H1 (cell line): ENCODE data around the gene TNS4. TPM values are rescaled to one million over a fixed set of nuclear protein-coding genes. Genes with fewer than 3 reads are reported as not detected.

Experiments used
- CTCF ChIA-PET: fragments of 300-600 bp; sonication (Branson Sonifier 250); formaldehyde crosslinking; loops from one replicate; lab custom pipeline; 2021; ENCODE audit not compliant: partially characterized antibody; lab: Charles Lee
- POLR2A ChIA-PET: fragments of 300-600 bp; sonication (Branson Sonifier 250); formaldehyde crosslinking; loops from one replicate; lab custom pipeline; 2021; ENCODE audit warnings: inconsistent platforms; ENCODE audit not compliant: partially characterized antibody; lab: Charles Lee
- DNase-seq, 2 experiments: peaks; one replicate each; pipeline versions ENCODE4 v3.0.0 to v3.0.0-alpha.2; 2010 to 2022; ENCODE audit warnings: low spot score in 2 of 2, low read depth in 1 of 2, mixed read lengths in 1 of 2
- FAIRE-seq: peaks from 2 replicates; lab custom pipeline; 2011; peaks lifted over from hg19 to GRCh38; lab: Jason Lieb, UNC
- H2AFZ ChIP-seq: 2 replicates; pipeline ENCODE4 v1.8.1; 2012; ENCODE audit warnings: low read length, inconsistent platforms
- H2AK5ac ChIP-seq: 2 replicates; pipeline ENCODE4 v1.6.1; 2013; ENCODE audit warnings: low read depth, low read length
- H2BK120ac ChIP-seq: replicated peaks from 2 replicates; pipeline ENCODE3; 2013; ENCODE audit warnings: low read depth, low read length, inconsistent platforms
- H2BK12ac ChIP-seq: 2 replicates; pipeline ENCODE4 v1.6.1; 2013; ENCODE audit warnings: low read depth, low read length
- H2BK15ac ChIP-seq: 2 replicates; pipeline ENCODE4 v1.6.1; 2013; ENCODE audit warnings: low read length
- H2BK20ac ChIP-seq: 2 replicates; pipeline ENCODE4 v1.6.1; 2013; ENCODE audit warnings: low read length
- H2BK5ac ChIP-seq: 2 replicates; pipeline ENCODE4 v1.6.1; 2013; ENCODE audit warnings: low read depth, low read length
- H3K14ac ChIP-seq: 2 replicates; pipeline ENCODE4 v1.6.1; 2013; ENCODE audit warnings: inconsistent platforms; ENCODE audit not compliant: insufficient read length
- H3K18ac ChIP-seq: 2 replicates; pipeline ENCODE4 v1.6.1; 2013; ENCODE audit warnings: low read length; ENCODE audit errors: extremely low read depth
- H3K23ac ChIP-seq: 2 replicates; pipeline ENCODE4 v1.6.1; 2013; ENCODE audit warnings: inconsistent platforms; ENCODE audit not compliant: insufficient read length
- H3K23me2 ChIP-seq: 2 replicates; pipeline ENCODE4 v1.6.1; 2013; ENCODE audit warnings: low read depth, low read length
- H3K27ac ChIP-seq: 2 replicates; pipeline ENCODE4 v1.6.1; 2011; ENCODE audit warnings: low read depth, low read length, inconsistent platforms
- H3K27me3 ChIP-seq, 4 experiments: replicated peaks in 1 of 4; 1 replicate in 1 of 4; 2 replicates in 3 of 4; pipeline versions ENCODE4 v1.6.1 to v1.8.1; 2011 to 2013; ENCODE audit warnings: low read length in 3 of 4, mild to moderate bottlenecking in 3 of 4, inconsistent platforms in 2 of 4, mixed read lengths in 2 of 4, moderate library complexity in 1 of 4; ENCODE audit not compliant: control insufficient read depth in 3 of 4, insufficient read depth in 3 of 4; ENCODE audit errors: extremely low read depth in 1 of 4
- H3K36me3 ChIP-seq, 4 experiments: 2 replicates each; pipeline versions ENCODE4 v1.6.1 to v1.8.1; 2011 to 2013; ENCODE audit warnings: mild to moderate bottlenecking in 4 of 4, low read length in 3 of 4, moderate library complexity in 2 of 4, control low read depth in 1 of 4, inconsistent platforms in 1 of 4; ENCODE audit not compliant: insufficient read depth in 4 of 4, control insufficient read depth in 2 of 4
- H3K4ac ChIP-seq: replicated peaks from 2 replicates; pipeline ENCODE3; 2013; ENCODE audit warnings: low read length, low read depth, mixed read lengths, inconsistent platforms; ENCODE audit not compliant: insufficient read length
- H3K4me1 ChIP-seq, 4 experiments: replicated peaks in 1 of 4; 1 replicate in 1 of 4; 2 replicates in 3 of 4; pipeline versions ENCODE4 v1.6.1 to v1.8.1; 2011 to 2013; ENCODE audit warnings: low read length in 3 of 4, inconsistent platforms in 2 of 4, mixed read lengths in 1 of 4; ENCODE audit not compliant: insufficient read depth in 4 of 4, control insufficient read depth in 3 of 4
- H3K4me2 ChIP-seq, 2 experiments: 2 replicates each; pipeline versions ENCODE4 v1.6.1 to v1.8.1; 2011 to 2013; ENCODE audit warnings: low read depth in 2 of 2, low read length in 2 of 2, control low read depth in 1 of 2, inconsistent platforms in 1 of 2, mild to moderate bottlenecking in 1 of 2; ENCODE audit not compliant: insufficient read depth in 1 of 2
- H3K4me3 ChIP-seq, 4 experiments: fragments of 200-600, 300-600 bp in 1 of 4; sonication (generic), shearing (Covaris generic), sonication (Bioruptor Twin) in 1 of 4; 2 replicates each; pipeline versions ENCODE4 v1.5.1 to v1.8.1; 2011 to 2016; ENCODE audit warnings: low read length in 4 of 4, low read depth in 3 of 4, control low read depth in 2 of 4, inconsistent platforms in 2 of 4, mild to moderate bottlenecking in 2 of 4, mixed read lengths in 1 of 4, moderate library complexity in 1 of 4; ENCODE audit not compliant: insufficient read depth in 2 of 4; ENCODE audit errors: extremely low read depth in 1 of 4
- H3K56ac ChIP-seq: replicated peaks from 2 replicates; pipeline ENCODE3; 2013; ENCODE audit warnings: low read depth, mild to moderate bottlenecking, mixed read lengths, low read length, inconsistent platforms; ENCODE audit not compliant: insufficient read length
- H3K79me1 ChIP-seq: 2 replicates; pipeline ENCODE4 v1.6.1; 2013; ENCODE audit warnings: low read depth, low read length, control low read depth
- H3K79me2 ChIP-seq, 2 experiments: 2 replicates each; pipeline versions ENCODE4 v1.6.1 to v1.8.1; 2012 to 2013; ENCODE audit warnings: low read length in 2 of 2, mild to moderate bottlenecking in 2 of 2, inconsistent platforms in 1 of 2; ENCODE audit not compliant: insufficient read depth in 2 of 2, control insufficient read depth in 1 of 2
- H3K9ac ChIP-seq, 4 experiments: replicated peaks in 1 of 4; 1 replicate in 1 of 4; 2 replicates in 3 of 4; pipeline versions ENCODE4 v1.6.1 to v1.8.1; 2011 to 2013; ENCODE audit warnings: low read depth in 3 of 4, low read length in 3 of 4, control low read depth in 2 of 4, mild to moderate bottlenecking in 2 of 4, moderate library complexity in 2 of 4, inconsistent platforms in 1 of 4; ENCODE audit errors: extremely low read depth in 1 of 4
- H3K9me3 ChIP-seq, 2 experiments: 2 replicates each; pipeline versions ENCODE4 v1.6.1 to v1.8.1; 2012 to 2013; ENCODE audit warnings: mild to moderate bottlenecking in 2 of 2, moderate library complexity in 2 of 2, control low read depth in 1 of 2, inconsistent platforms in 1 of 2, low read depth in 1 of 2, low read length in 1 of 2, mixed read lengths in 1 of 2; ENCODE audit not compliant: insufficient read depth in 2 of 2
- H4K20me1 ChIP-seq, 2 experiments: replicated peaks in 1 of 2; 2 replicates each; pipeline versions ENCODE3 to v1.8.1; 2011 to 2013; ENCODE audit warnings: inconsistent platforms in 2 of 2, low read length in 2 of 2, mild to moderate bottlenecking in 1 of 2; ENCODE audit not compliant: insufficient read depth in 2 of 2, control insufficient read depth in 1 of 2
- H4K5ac ChIP-seq: 2 replicates; pipeline ENCODE4 v1.6.1; 2013; ENCODE audit warnings: low read length, low read depth, mixed read lengths, inconsistent platforms; ENCODE audit not compliant: insufficient read length
- H4K8ac ChIP-seq: 2 replicates; pipeline ENCODE4 v1.8.0; 2013; ENCODE audit warnings: mild to moderate bottlenecking, moderate library complexity, low read length, inconsistent platforms; ENCODE audit not compliant: insufficient read depth; ENCODE audit errors: extremely low read depth
- H4K91ac ChIP-seq: replicated peaks from 2 replicates; pipeline ENCODE3; 2013; ENCODE audit warnings: low read length, mixed read lengths, inconsistent platforms; ENCODE audit not compliant: insufficient read length
- HDAC2 ChIP-seq, 2 experiments: fragments of 300-600 bp in 1 of 2; sonication (generic) in 1 of 2; IDR thresholded peaks; 2 replicates each; pipeline ENCODE4 v1.6.1; 2011 to 2012; ENCODE audit warnings: low read depth in 2 of 2, low read length in 2 of 2, mild to moderate bottlenecking in 2 of 2, moderate library complexity in 2 of 2, borderline replicate concordance in 1 of 2, inconsistent platforms in 1 of 2
- WGBS, 2 experiments: shearing (Covaris generic) in 1 of 2; methylation state at CpG; one replicate each; pipeline versions ENCODE4 v1.1.6 to v1.1.7; 2013 to 2015; ENCODE audit warnings: low lambda C conversion rate in 2 of 2, mixed read lengths in 2 of 2, inconsistent platforms in 1 of 2, low coverage in 1 of 2, missing lambda C conversion rate in 1 of 2; ENCODE audit not compliant: insufficient replicate concordance in 2 of 2, insufficient coverage in 1 of 2, insufficient read length in 1 of 2; ENCODE audit errors: extremely low coverage in 1 of 2, missing lambda C conversion rate in 1 of 2; 5-methylcytosine and 5-hydroxymethylcytosine counted together
- polyA plus RNA-seq, 7 experiments: library from polyadenylated mRNA; depleted of rRNA in 3 of 7; stranded (reverse) in 5 of 7; unstranded in 2 of 7; fragments of >200 nt in 5 of 7; fragments of 200-250 nt in 2 of 7; gene quantifications; 1 replicate in 5 of 7; 2 replicates in 1 of 7; 4 replicates in 1 of 7; pipeline versions ENCODE4 v1.2.1 to v1.2.3, GENCODE V29; 2011 to 2013; ENCODE audit warnings: missing spikeins in 2 of 7, mixed read lengths in 2 of 7
- total RNA-seq: library from RNA; stranded (reverse); fragmentation: NEBNext Ultra II Directional; extraction: Animal tissue kit (Norgen Biotek cat#: 25700); gene quantifications from 2 replicates; pipeline ENCODE4 v1.2.1, GENCODE V29; 2021

The TNS4 gene
- total and polyA plus RNA-seq, 2 of the 8 experiments (the other 6 are each of a cell fraction or from before 2014, with no cell fraction given) = 0.20 to 0.21 TPM

- Histone ChIP-seq H3K79me1 (no peaks in the 10 kb centered on the region), H2BK120ac (no peak overlapping the region)
- POLR2A ChIA-PET = interaction anchor here (1.0 to 2.2 kb wide), 3 partner anchors 24 to 35 kb away, joined by 3 to 9 read pairs (median 4); no protein-coding TSS in a partner anchor
Measured at GRCh38 chr17:40495140-40495539, 6.3 kb downstream of the TNS4 start.

More at GRCh38 chr17:40495140-40495539, 6.3 kb downstream of the TNS4 start:
- Histone ChIP-seq H3K4me2 (no peak overlapping the region), H3K4me1 (peaks cover 14 to 30% (median 22%) of the 10 kb centered on the region in 4 experiments), H3K14ac (no peak overlapping the region), H2BK20ac (no peak overlapping the region; the same call in 1 of the 2 replicates), H3K18ac (no peak overlapping the region), H3K56ac (no peak overlapping the region), H3K36me3 (no peaks in the 10 kb centered on the region), H3K23ac (no peak overlapping the region), H2AFZ (no peak overlapping the region), H2BK5ac (no peak overlapping the region), H2AK5ac (no peak overlapping the region), H3K27me3 (no peaks in the 10 kb centered on the region), H3K4ac (no peak overlapping the region), H2BK12ac (no peak overlapping the region), H3K23me2 (peaks cover 3% of the 10 kb centered on the region; the same call in 1 of the 2 replicates), H4K91ac (no peak overlapping the region), H3K27ac (no peak overlapping the region), H4K5ac (no peak overlapping the region), H3K4me3 (no peak overlapping the region), H4K20me1 (no peaks in the 10 kb centered on the region), H4K8ac (no peak overlapping the region), H3K9ac (no peak overlapping the region), H2BK15ac (0 out of 2 replicates have a peak overlapping the region, but pooled peaks have one; percentile 61), H3K9me3 (no peaks in the 10 kb centered on the region), H3K79me2 (no peaks in the 10 kb centered on the region)
- CTCF ChIA-PET = interaction anchor here (0.7 to 7.6 kb wide), 10 partner anchors 13 to 133 kb away, joined by 3 to 46 read pairs (median 3); partner anchors contain the start of gene IGFBP4
- no peak for TF ChIP-seq HDAC2 (IDR thresholded peaks at IDR 0.05; ENCODE audit: borderline replicate concordance in 1 of 2, low read depth in 2 of 2, low read length in 2 of 2)
- DNase-seq (no peak), FAIRE-seq (no peak)
- 65% methylated on average over 5 of the region's 5 CpGs; no CpG with 5 or more reads in 1 of the 2 experiments for WGBS, 2 experiments
